ENCODE measurements around the gene LAMTOR3. TPM values are rescaled to one million over a fixed set of nuclear protein-coding genes. Genes with fewer than 3 reads are reported as not detected.

LAMTOR3 gene
- total RNA-seq, 1 experiment from 2014 or later, result 30.6 TPM

- no peaks in the 10 kb centered on the region for H4K20me1 ChIP-seq (ENCODE audit: control insufficient read depth, insufficient read depth, insufficient read length)
- no peak overlapping the region for H4K91ac ChIP-seq (ENCODE audit: insufficient read length, low read depth, low read length)
- no peak overlapping the region for H2BK5ac ChIP-seq (ENCODE audit: insufficient read length, low read length)
- H4K5ac ChIP-seq (ENCODE audit: insufficient read length, low read depth, low read length), result no peak overlapping the region
- Mint-ChIP-seq H3K9me3 (no peaks in the 10 kb centered on the region), H3K4me3 (no peak overlapping the region), H3K4me1 (no peaks in the 10 kb centered on the region), H3K27ac (no peak overlapping the region), H3K27me3 (ENCODE audit: low read depth) (no peaks in the 10 kb centered on the region; the same call in 1 of the 2 replicates), H3K36me3 (ENCODE audit: insufficient read depth in 1 of 3, low read depth in 3 of 3) (peaks cover 3 to 16% (median 15%) of the 10 kb centered on the region in 3 experiments; a peak in 5 of 7 replicates)
- no peak overlapping the region for H2BK15ac ChIP-seq (ENCODE audit: low read depth, low read length)
- no peaks in the 10 kb centered on the region for H3K9me3 ChIP-seq (ENCODE audit: control insufficient read depth, low read depth, low read length)
- H3K9ac ChIP-seq (ENCODE audit: extremely low read depth, insufficient read length, low read length), result no peak overlapping the region
- H2AK5ac ChIP-seq (ENCODE audit: insufficient read length, low read length), result no peak overlapping the region
- no peak overlapping the region for H2AFZ ChIP-seq (ENCODE audit: low read length)
- H3K27me3 ChIP-seq (ENCODE audit: insufficient read depth, low read length), result no peaks in the 10 kb centered on the region
- WGBS (ENCODE audit: extremely low coverage, insufficient read length, low lambda C conversion rate), result no CpG with 5 or more reads among the region's 3 CpGs
- H3K4me1 ChIP-seq (ENCODE audit: insufficient read depth, low read length), result no peaks in the 10 kb centered on the region
- no peak overlapping the region for H3K18ac ChIP-seq (ENCODE audit: insufficient read length, low read depth, low read length)
- no peaks in the 10 kb centered on the region for H3K79me2 ChIP-seq (ENCODE audit: insufficient read depth, low read length)
- no peak overlapping the region for H2BK12ac ChIP-seq (ENCODE audit: insufficient read length, low read depth, low read length)
- no peak for TF ChIP-seq CTCF (conservative IDR thresholded peaks at IDR 0.05)
- H3K4ac ChIP-seq (ENCODE audit: low read depth, low read length), result no peak overlapping the region
- H3K4me2 ChIP-seq (ENCODE audit: insufficient read depth, insufficient read length, low read length), result no peak overlapping the region
- no peak overlapping the region for H2BK20ac ChIP-seq (ENCODE audit: low read depth, low read length, poor library complexity, severe bottlenecking)
- no peak overlapping the region for H4K8ac ChIP-seq (replicated peaks; ENCODE audit: insufficient read length, low read depth, low read length)
- H3K79me1 ChIP-seq (ENCODE audit: insufficient read depth, low read depth, low read length, poor library complexity, severe bottlenecking), result no peaks in the 10 kb centered on the region
- no peaks in the 10 kb centered on the region for H3K23me2 ChIP-seq (ENCODE audit: insufficient read length, low read depth, low read length, poor library complexity, severe bottlenecking)
- no peak overlapping the region for H3K14ac ChIP-seq (ENCODE audit: insufficient read depth, low read length)
- H3K56ac ChIP-seq (ENCODE audit: insufficient read length, low read depth, low read length), result no peak overlapping the region
- no peak for DNase-seq
- H3K27ac ChIP-seq (ENCODE audit: insufficient read length, low read depth, low read length), result no peak overlapping the region
- no peak overlapping the region for H3K23ac ChIP-seq (ENCODE audit: insufficient read length, low read depth, low read length)
- no peak overlapping the region for H2BK120ac ChIP-seq (ENCODE audit: low read depth, low read length, poor library complexity, severe bottlenecking)
- no peak overlapping the region for H3T11ph ChIP-seq (ENCODE audit: low read length)
Observed at GRCh38 chr4:99876946-99877345, 17.3 kb downstream of the LAMTOR3 start.

Measured in H9 (cell line).